Activated T-cell treated with anti-CD3 and anti-CD28 coated beads, Interleukin-2, amount 50 U/mL, for 48 hours (primary cell): ENCODE measurements around the gene ONECUT3.

Source experiments
- DNase-seq, 2 experiments: peaks; one replicate each; pipeline ENCODE4 v3.0.0-alpha.2; 2020

Gene ONECUT3

GRCh38 chr19:1816530-1817298, 63.4 kb downstream of the ONECUT3 start:
- no peak for DNase-seq

GRCh38 chr19:1817553-1818179, 64.4 kb downstream of the ONECUT3 start:
- DNase-seq, result no peak

GRCh38 chr19:1818549-1819195, 65.4 kb downstream of the ONECUT3 start:
- no peak for DNase-seq

- DNase-seq, result no peak
These were observed 66.3 kb downstream of the ONECUT3 start for GRCh38 chr19:1819341-1820255.

GRCh38 chr19:1822210-1822609, 68.9 kb downstream of the ONECUT3 start:
- no peak for DNase-seq

GRCh38 chr19:1823020-1823419, 69.7 kb downstream of the ONECUT3 start:
- no peak for DNase-seq

- DNase-seq, result no peak
These were observed 70.4 kb downstream of the ONECUT3 start for GRCh38 chr19:1823539-1824251.

GRCh38 chr19:1824252-1824622, 70.9 kb downstream of the ONECUT3 start:
- no peak for DNase-seq

GRCh38 chr19:1825909-1826556, 72.7 kb downstream of the ONECUT3 start:
- peak; percentile 84 to 85 for DNase-seq

GRCh38 chr19:1826557-1827521, 73.5 kb downstream of the ONECUT3 start:
- DNase-seq, result no peak

- no peak for DNase-seq
These were observed 74.4 kb downstream of the ONECUT3 start for GRCh38 chr19:1827566-1828278.

- no peak for DNase-seq
These were observed 75.3 kb downstream of the ONECUT3 start for GRCh38 chr19:1828279-1829238.

GRCh38 chr19:1829958-1830357, 76.7 kb downstream of the ONECUT3 start:
- no peak for DNase-seq

- DNase-seq, result no peak
These were observed 77.3 kb downstream of the ONECUT3 start for GRCh38 chr19:1830568-1830967.
